SHP77 (cell line): ENCODE data around the gene CDK6.

Experiments
- DNase-seq, 2 experiments: peaks; one replicate each; lab custom pipeline; 2025; lab: John Stamatoyannopoulos, UW

The CDK6 gene

DNA sequence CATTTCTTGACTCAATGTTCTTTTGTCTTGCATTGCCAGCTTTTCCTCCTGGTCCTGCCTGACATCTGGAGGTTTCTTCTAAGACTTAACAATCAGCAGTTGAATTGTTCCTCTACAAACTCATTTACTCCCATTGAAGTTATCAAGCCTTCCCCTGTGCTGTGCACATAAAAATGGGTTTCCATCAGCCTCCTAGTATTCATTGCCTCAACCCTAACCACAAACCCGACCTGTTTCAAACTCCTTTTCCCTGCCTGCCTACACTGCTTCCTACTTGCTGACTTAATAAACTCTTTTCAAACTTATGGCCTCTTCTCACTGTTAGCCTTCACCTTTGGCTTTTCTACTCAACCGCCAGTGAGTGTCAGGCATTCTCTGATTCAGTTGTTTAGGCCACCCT, 9.4 kb upstream of the CDK6 start:
- DNase-seq = no peak

DNA sequence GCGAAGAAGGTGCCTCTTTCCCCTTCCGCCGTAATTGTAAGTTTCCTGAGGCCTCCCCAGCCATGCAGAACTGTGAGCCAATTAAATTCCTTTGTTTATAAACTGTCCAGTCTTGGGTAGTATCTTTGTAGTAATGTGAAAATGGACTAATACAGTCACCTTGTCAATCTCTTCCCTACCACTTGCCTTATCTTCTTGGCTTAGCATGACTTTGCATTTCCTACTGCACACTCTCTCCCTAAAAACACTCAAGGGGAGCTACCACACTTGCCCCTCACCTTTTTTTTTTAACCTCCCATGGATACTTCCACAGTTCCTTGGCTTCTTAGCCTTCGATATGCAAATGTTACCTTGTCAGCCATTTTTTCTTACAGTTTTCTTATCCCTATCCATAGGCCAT, 7.4 kb upstream of the CDK6 start:
- DNase-seq = no peak

- DNase-seq = no peak
Observed at GRCh38 chr7:92843034-92843760, 6.8 kb upstream of the CDK6 start.

- no peak for DNase-seq
Observed at GRCh38 chr7:92841192-92841591, 4.8 kb upstream of the CDK6 start.

GRCh38 chr7:92840316-92840715, 3.9 kb upstream of the CDK6 start:
- DNase-seq = no peak

DNA sequence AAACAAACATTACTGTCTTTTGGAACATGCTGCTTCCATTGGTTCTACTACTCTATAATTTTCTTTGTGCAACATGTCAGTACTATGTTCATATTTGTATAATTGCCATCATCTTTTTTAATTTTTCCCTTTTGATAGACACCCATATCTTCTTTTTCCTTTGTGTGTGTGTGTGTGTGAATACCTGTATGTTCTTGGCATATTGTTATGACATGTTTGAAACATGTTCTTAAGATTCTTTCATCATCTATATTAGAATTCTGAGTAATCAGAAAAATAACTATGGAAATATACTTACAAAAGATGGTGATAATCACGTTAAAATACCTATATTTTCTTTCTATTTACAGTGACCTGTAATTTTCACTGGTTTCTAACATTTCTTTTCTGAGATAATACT, 3.5 kb upstream of the CDK6 start:
- no peak for DNase-seq

DNA sequence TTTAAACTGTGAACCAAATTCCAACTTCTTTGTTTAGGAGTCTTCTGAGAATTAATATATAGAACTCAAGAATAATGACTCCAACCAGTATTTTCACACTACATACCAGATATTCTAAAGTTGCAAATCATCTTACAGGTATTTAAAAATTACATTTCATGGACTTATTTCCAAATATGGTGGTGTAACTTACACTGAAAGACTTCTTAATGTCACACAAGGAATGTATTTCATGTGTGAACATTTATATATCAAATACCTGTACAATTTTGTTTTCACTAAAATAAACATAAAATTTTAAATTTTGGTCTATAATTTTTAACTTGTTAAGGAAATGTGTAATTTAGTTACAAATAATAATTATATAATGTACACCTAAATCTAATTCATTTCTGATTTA, 2.6 kb upstream of the CDK6 start:
- DNase-seq = no peak

DNA sequence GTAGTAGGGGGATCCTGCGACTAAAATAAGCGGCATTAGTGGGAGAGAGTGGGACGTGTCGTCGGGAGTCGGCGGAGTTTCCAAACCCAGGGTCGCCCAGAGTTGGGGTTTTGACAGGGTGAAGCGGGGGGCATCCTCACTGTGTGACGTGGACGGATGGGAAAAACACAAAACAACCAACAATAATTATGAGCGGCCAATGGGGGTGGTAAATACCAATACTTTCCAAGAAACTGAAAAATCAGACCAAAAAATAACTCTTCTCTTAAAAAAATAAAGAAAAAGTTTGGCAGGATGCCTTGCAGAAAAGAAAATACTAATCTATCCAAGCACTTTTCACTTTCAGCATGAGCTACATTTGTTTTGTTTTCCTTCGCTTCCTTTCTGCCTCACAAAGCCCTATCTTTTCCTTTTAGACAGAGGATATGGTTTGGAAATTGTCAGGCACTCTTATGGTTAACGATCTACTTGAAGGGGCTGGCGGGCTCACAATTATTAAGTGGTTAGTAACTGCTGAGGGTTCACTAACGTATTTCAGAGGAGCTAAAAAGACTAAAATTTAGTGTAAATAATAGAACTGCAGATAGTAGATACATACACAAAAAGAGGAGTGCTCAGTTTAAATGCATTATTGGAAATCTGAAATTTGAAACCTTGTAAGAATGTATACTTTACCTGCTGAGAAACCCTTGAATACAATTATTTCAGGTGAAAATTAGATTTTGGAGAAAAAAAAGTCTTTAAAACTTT, 802 bp upstream of the CDK6 start:
- no peak for DNase-seq

DNA sequence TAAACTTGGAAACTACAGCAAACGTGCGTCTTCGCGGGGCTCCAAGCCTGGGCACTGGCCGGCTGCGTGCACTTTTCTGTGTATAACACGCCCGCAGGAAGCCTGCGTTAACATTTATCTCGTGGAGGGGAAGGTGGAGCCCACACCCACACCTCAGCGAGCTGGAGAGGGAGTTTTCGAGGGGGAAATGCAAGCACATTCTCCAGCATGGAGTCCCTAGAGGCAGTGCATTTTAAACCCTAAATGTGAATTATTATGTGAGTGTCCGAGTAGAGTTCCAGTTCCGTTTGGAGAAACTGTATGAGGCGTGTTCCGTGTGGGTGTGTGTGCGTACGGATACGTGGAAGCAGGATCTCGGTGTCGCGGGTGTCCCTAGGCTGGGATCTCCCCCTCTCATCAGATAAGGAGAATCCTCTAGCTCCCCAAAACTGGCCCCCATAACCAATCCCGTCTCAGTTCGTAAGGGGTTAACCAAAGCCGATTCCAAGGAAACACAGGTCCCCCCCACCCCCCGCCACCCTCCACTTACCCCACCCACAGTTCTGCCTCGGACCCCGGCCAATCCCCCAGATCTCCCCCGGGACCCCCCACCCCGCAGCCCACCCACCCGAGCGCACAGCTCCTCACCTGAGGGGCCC, 403 bp downstream of the CDK6 start:
- no peak for DNase-seq

- DNase-seq = no peak
Observed at GRCh38 chr7:92835261-92835850, 1.0 kb downstream of the CDK6 start.

GRCh38 chr7:92834507-92835260, 1.7 kb downstream of the CDK6 start:
- no peak for DNase-seq

- peak in 1 of 2 experiments; percentile 51 for DNase-seq
Observed at GRCh38 chr7:92833766-92834506, 2.4 kb downstream of the CDK6 start.

GRCh38 chr7:92833024-92833765, 3.2 kb downstream of the CDK6 start:
- DNase-seq = peak; percentile 84 to 87

GRCh38 chr7:92832534-92833023, 3.8 kb downstream of the CDK6 start:
- DNase-seq = no peak

DNA sequence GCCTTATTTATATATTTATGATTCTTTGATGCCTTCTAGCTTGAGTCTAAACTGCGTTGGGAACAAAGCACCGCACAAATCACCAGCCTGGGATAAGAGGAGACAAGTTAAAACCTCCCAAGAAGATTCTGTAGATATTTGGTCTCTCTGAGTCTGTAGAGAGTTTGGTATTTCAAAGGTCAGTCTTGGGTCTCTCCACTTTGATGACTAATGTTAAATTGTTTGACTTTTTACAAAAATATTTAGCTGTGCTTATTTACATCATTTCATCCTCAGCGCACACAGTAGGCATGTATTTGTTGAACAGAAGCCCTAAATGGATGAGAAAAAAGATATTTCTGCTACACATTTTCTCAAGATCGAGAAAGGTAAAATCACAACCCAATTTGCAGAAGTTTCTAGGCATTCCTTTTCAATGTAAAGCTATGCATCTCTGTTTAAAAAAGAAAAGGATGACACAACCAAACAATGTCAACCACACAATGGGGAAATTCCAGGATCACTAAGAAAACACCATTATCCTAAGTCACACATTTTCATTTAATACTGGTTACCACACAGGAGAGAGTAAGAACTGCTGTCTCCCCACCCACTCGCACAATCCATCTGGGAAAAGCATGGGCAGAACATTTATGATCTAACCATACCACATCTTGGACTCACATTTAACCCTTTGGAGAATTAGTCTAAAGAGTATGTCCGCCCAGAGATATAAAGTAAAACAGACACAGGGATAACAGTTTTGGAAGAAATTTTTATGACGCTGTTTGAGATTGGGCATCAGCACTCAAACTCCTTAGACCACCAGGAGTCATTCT, 4.4 kb downstream of the CDK6 start:
- no peak for DNase-seq

- DNase-seq = no peak
Observed at GRCh38 chr7:92830532-92831110, 5.8 kb downstream of the CDK6 start.

DNA sequence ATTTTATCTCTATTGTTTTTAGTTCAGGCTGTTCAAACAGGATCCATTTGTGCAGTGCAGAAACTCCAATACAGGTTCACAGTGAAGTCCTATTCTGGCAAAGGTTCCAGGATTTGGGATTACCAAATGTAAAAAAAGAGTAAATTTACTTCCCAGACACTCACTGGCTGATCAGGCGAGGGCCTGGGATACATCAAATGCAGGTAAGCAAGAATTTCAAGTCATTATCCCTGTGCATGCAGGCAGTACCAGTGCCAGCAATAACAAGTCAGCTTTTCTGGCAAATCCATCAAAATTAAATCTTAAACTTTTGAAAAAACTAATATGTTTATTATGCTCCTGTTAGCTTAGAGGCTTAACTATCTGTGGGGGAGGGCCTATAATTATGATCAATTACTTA, 6.3 kb downstream of the CDK6 start:
- no peak for DNase-seq

DNA sequence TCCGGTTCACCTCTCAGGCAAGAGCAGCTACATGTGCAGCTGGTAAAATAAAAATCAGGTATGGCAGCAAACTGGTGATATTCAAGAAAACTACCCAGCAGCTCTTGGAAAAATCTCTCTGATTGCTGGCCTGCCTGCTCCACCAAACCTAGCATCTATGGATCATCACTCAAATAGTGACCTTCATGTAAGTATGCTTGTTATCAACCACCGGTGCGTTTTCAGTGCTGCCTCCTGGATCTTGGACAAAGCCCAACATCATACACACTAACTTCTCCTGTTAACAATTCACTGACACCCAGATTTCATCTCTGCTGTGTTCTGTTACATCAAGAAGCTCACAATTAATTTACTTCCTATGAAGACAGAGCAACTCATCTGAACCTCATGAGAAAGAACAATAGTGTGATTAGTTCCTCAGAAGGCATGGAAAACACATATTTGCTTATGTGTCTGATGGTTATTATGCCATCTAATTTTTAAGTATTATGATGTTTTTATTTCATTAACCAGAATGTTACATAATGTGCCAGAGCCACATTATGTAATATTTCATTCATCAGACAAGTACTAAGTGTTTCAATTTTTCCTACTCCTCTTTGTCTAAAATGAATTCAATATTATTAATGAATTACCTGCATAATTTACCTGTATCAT, 8.8 kb downstream of the CDK6 start:
- DNase-seq = no peak
